Activated naive CD4-positive, alpha-beta T cell treated with anti-CD3 and anti-CD28 coated beads, Interleukin-2, amount 10 ng/mL, durations not matched to agents 7 days and 5 days (primary cell): ENCODE measurements around the gene MAP1S.
A peak's percentile ranks its signal among the peaks of the same experiment; 100 is the strongest.

Source experiments
- CTCF ChIA-PET: fragments of 350-600 bp; sonication (Branson Sonifier 250); formaldehyde crosslinking; loops from one replicate; lab custom pipeline; 2021; ENCODE audit warnings: antibody characterized with exemption; lab: Charles Lee
- DNase-seq: peaks from one replicate; pipeline ENCODE4 v3.0.0-alpha.2; 2020
- H3K27ac Mint-ChIP-seq: one replicate; pipeline ENCODE4 v1.8.0; 2021; ENCODE audit warnings: mild to moderate bottlenecking, moderate library complexity, mixed read lengths
- H3K27me3 Mint-ChIP-seq: one replicate; pipeline ENCODE4 v1.8.0; 2021; ENCODE audit warnings: mild to moderate bottlenecking, mixed read lengths
- H3K36me3 Mint-ChIP-seq: one replicate; pipeline ENCODE4 v1.8.0; 2021; ENCODE audit warnings: mixed read lengths
- H3K4me1 Mint-ChIP-seq: one replicate; pipeline ENCODE4 v1.8.0; 2021; ENCODE audit warnings: mixed read lengths
- H3K4me3 Mint-ChIP-seq: one replicate; pipeline ENCODE4 v1.8.0; 2021; ENCODE audit warnings: mild to moderate bottlenecking, moderate library complexity, mixed read lengths
- H3K9me3 Mint-ChIP-seq: one replicate; pipeline ENCODE4 v1.8.0; 2021; ENCODE audit warnings: mixed read lengths

Gene MAP1S

GRCh38 chr19:17718550-17718946 lies 732 bp upstream of the MAP1S start:
- Mint-ChIP-seq H3K9me3 (no peaks in the 10 kb centered on the region), H3K27ac (peak overlapping the region; percentile 77), H3K4me1 (peaks cover 47% of the 10 kb centered on the region), H3K4me3 (peak overlapping the region; percentile 80), H3K36me3 (peaks cover 7% of the 10 kb centered on the region), H3K27me3 (no peaks in the 10 kb centered on the region)
- CTCF ChIA-PET: interaction anchor here (0.8 to 0.9 kb wide), 3 partner anchors 14 to 56 kb away, joined by 3 to 4 read pairs (median 3); no protein-coding TSS in a partner anchor
- DNase-seq: no peak

GRCh38 chr19:17719730-17720400 lies 585 bp downstream of the MAP1S start:
- Mint-ChIP-seq H3K27me3 (no peaks in the 10 kb centered on the region), H3K4me3 (peak overlapping the region; percentile 78), H3K4me1 (peaks cover 47% of the 10 kb centered on the region), H3K36me3 (peaks cover 14% of the 10 kb centered on the region), H3K27ac (peak overlapping the region; percentile 12), H3K9me3 (no peaks in the 10 kb centered on the region)
- peak; percentile 60 for DNase-seq
- CTCF ChIA-PET: interaction anchor here (0.8 to 2.0 kb wide), 2 partner anchors 16 to 135 kb away, joined by 4 to 6 read pairs; no protein-coding TSS in a partner anchor

- peak overlapping the region; percentile 12 for H3K27ac Mint-ChIP-seq
- peaks cover 19% of the 10 kb centered on the region for H3K36me3 Mint-ChIP-seq
- no peaks in the 10 kb centered on the region for H3K9me3 Mint-ChIP-seq
- H3K4me3 Mint-ChIP-seq: peak overlapping the region; percentile 78
- H3K27me3 Mint-ChIP-seq: no peaks in the 10 kb centered on the region
- DNase-seq: no peak
- peaks cover 47% of the 10 kb centered on the region for H3K4me1 Mint-ChIP-seq
- CTCF ChIA-PET: interaction anchor here (0.8 to 2.0 kb wide), 2 partner anchors 135 to 139 kb away, joined by 3 to 6 read pairs; partner anchors contain the start of gene RPL18A
These were observed 1.2 kb downstream of the MAP1S start for GRCh38 chr19:17720440-17720839.

- H3K9me3 Mint-ChIP-seq: no peaks in the 10 kb centered on the region
- H3K36me3 Mint-ChIP-seq: peaks cover 22% of the 10 kb centered on the region
- DNase-seq: no peak
- CTCF ChIA-PET: interaction anchor here (0.8 to 2.0 kb wide), 3 partner anchors 64 to 139 kb away, joined by 3 to 6 read pairs (median 3); partner anchors contain the start of gene RPL18A
- H3K4me3 Mint-ChIP-seq: peak overlapping the region; percentile 78
- peak overlapping the region; percentile 37 for H3K27ac Mint-ChIP-seq
- no peaks in the 10 kb centered on the region for H3K27me3 Mint-ChIP-seq
- H3K4me1 Mint-ChIP-seq: peaks cover 47% of the 10 kb centered on the region
These were observed 1.9 kb downstream of the MAP1S start for GRCh38 chr19:17721111-17721628.

GRCh38 chr19:17721821-17722220 lies 2.5 kb downstream of the MAP1S start:
- Mint-ChIP-seq H3K9me3 (no peaks in the 10 kb centered on the region), H3K4me1 (peaks cover 47% of the 10 kb centered on the region), H3K27ac (peak overlapping the region; percentile 14), H3K4me3 (peak overlapping the region; percentile 78), H3K27me3 (no peaks in the 10 kb centered on the region), H3K36me3 (peaks cover 22% of the 10 kb centered on the region)
- DNase-seq: no peak
- CTCF ChIA-PET: interaction anchor here (1.1 to 1.3 kb wide), 2 partner anchors 18 to 63 kb away, joined by 3 to 4 read pairs; no protein-coding TSS in a partner anchor

GRCh38 chr19:17722655-17723240 lies 3.5 kb downstream of the MAP1S start:
- DNase-seq: no peak
- CTCF ChIA-PET: interaction anchor here (1.1 to 1.3 kb wide), 2 partner anchors 19 to 62 kb away, joined by 3 to 4 read pairs; no protein-coding TSS in a partner anchor

GRCh38 chr19:17724655-17725054 lies 5.4 kb downstream of the MAP1S start:
- CTCF ChIA-PET: interaction anchor here (0.6 to 2.1 kb wide), 4 partner anchors 20 to 126 kb away, joined by 3 to 5 read pairs (median 3); partner anchors contain the start of gene FCHO1
- Mint-ChIP-seq H3K36me3 (peaks cover 32% of the 10 kb centered on the region), H3K27me3 (no peaks in the 10 kb centered on the region), H3K4me3 (no peak overlapping the region), H3K4me1 (peaks cover 30% of the 10 kb centered on the region), H3K27ac (no peak overlapping the region), H3K9me3 (no peaks in the 10 kb centered on the region)
- DNase-seq: no peak

More at GRCh38 chr19:17722655-17723240, 3.5 kb downstream of the MAP1S start:
- H3K4me1 Mint-ChIP-seq: peaks cover 40% of the 10 kb centered on the region
- H3K9me3 Mint-ChIP-seq: no peaks in the 10 kb centered on the region
- H3K4me3 Mint-ChIP-seq: no peak overlapping the region
- peaks cover 24% of the 10 kb centered on the region for H3K36me3 Mint-ChIP-seq
- no peaks in the 10 kb centered on the region for H3K27me3 Mint-ChIP-seq
- H3K27ac Mint-ChIP-seq: no peak overlapping the region

GRCh38 chr19:17725422-17726078 lies 6.3 kb downstream of the MAP1S start:
- Mint-ChIP-seq H3K36me3 (peaks cover 40% of the 10 kb centered on the region), H3K4me3 (no peak overlapping the region), H3K27me3 (no peaks in the 10 kb centered on the region), H3K9me3 (no peaks in the 10 kb centered on the region), H3K27ac (no peak overlapping the region), H3K4me1 (peaks cover 22% of the 10 kb centered on the region)
- no peak for DNase-seq
- CTCF ChIA-PET: interaction anchor here (0.5 to 2.1 kb wide), 2 partner anchors 21 to 138 kb away, joined by 4 to 5 read pairs; no protein-coding TSS in a partner anchor

- peaks cover 17% of the 10 kb centered on the region for H3K4me1 Mint-ChIP-seq
- H3K36me3 Mint-ChIP-seq: peaks cover 44% of the 10 kb centered on the region
- no peaks in the 10 kb centered on the region for H3K27me3 Mint-ChIP-seq
- H3K9me3 Mint-ChIP-seq: no peaks in the 10 kb centered on the region
- no peak overlapping the region for H3K4me3 Mint-ChIP-seq
- DNase-seq: no peak
- CTCF ChIA-PET: no interaction called here
- no peak overlapping the region for H3K27ac Mint-ChIP-seq
These were observed 7.0 kb downstream of the MAP1S start for GRCh38 chr19:17726136-17726741.

- H3K4me1 Mint-ChIP-seq: peaks cover 10% of the 10 kb centered on the region
These were observed 7.9 kb downstream of the MAP1S start for GRCh38 chr19:17726964-17727773.

GRCh38 chr19:17727843-17728242 lies 8.6 kb downstream of the MAP1S start:
- no peaks in the 10 kb centered on the region for H3K27me3 Mint-ChIP-seq
- H3K36me3 Mint-ChIP-seq: peaks cover 53% of the 10 kb centered on the region
- no peak overlapping the region for H3K27ac Mint-ChIP-seq
- CTCF ChIA-PET: interaction anchor here (1.6 kb wide), 1 partner anchor 39 kb away, joined by 4 read pairs; no protein-coding TSS in a partner anchor
- H3K4me3 Mint-ChIP-seq: no peak overlapping the region
- DNase-seq: no peak
- H3K9me3 Mint-ChIP-seq: no peaks in the 10 kb centered on the region
- peaks cover 6% of the 10 kb centered on the region for H3K4me1 Mint-ChIP-seq

More at GRCh38 chr19:17726964-17727773, 7.9 kb downstream of the MAP1S start:
- Mint-ChIP-seq H3K36me3 (peaks cover 48% of the 10 kb centered on the region), H3K27ac (no peak overlapping the region), H3K27me3 (no peaks in the 10 kb centered on the region), H3K9me3 (no peaks in the 10 kb centered on the region), H3K4me3 (no peak overlapping the region)
- CTCF ChIA-PET: no interaction called here
- no peak for DNase-seq

GRCh38 chr19:17733127-17733526 lies 13.8 kb downstream of the MAP1S start:
- Mint-ChIP-seq H3K4me3 (no peak overlapping the region), H3K36me3 (peaks cover 55% of the 10 kb centered on the region), H3K27ac (no peak overlapping the region), H3K9me3 (no peaks in the 10 kb centered on the region), H3K4me1 (peaks cover 4% of the 10 kb centered on the region), H3K27me3 (no peaks in the 10 kb centered on the region)
- CTCF ChIA-PET: no interaction called here
- no peak for DNase-seq

- Mint-ChIP-seq H3K27ac (no peak overlapping the region), H3K36me3 (peaks cover 48% of the 10 kb centered on the region), H3K4me1 (peaks cover 7% of the 10 kb centered on the region), H3K27me3 (no peaks in the 10 kb centered on the region), H3K4me3 (no peak overlapping the region), H3K9me3 (no peaks in the 10 kb centered on the region)
- no peak for DNase-seq
- CTCF ChIA-PET: no interaction called here
These were observed 14.9 kb downstream of the MAP1S start for GRCh38 chr19:17734146-17734545.
